ENCODE data around the gene BTG1. TPM values are rescaled to one million over a fixed set of nuclear protein-coding genes. Genes with fewer than 3 reads are reported as not detected.

BTG1 gene
- polyA plus RNA-seq, 3 donors = 189 to 242 (median 192) TPM

DNA sequence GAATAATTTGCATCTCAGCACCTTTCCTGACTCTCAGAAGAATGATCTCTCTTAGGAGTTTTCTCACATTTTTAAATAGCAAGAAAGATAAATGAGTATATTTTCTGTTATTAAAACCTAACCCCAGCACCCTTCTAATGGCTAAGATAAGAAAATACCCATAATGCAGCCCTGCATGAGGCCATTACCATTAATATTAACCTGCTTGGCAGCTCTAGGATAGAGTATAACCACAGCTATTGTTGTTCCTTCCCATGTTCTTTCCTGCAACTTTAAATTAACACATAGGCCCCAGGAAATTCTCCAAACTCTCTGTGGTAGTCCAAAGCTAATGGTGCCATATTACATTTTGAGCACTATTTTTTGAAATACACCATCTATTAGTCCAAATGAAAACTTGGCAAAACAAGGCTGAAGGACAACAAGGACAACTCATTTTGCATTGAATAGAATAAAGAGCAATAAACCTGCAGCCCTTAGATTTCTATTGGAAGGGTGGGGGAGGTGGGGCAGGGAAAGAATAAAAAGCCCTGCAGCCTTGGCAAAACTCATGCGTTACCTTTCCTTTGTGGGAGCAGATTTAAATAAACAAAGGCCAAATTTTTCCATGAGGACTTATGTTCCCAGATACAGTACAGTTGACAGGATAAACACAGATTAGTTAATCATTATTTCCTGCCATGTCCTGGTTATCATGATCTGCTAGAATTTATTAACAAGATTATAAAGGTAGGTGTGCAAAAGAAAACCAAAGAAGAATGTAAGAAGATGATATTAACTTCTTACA is 46.9 kb downstream of the BTG1 start:
- no peak overlapping the region for H2AFZ ChIP-seq (ENCODE audit: insufficient read depth, low read depth, low read length, poor library complexity, severe bottlenecking)
- no peaks in the 10 kb centered on the region for H3K9me3 ChIP-seq (replicated peaks in 1 of 2; ENCODE audit: control insufficient read depth in 1 of 2, insufficient read depth in 1 of 2, low read length in 2 of 2)
- Mint-ChIP-seq H3K27ac (no peak overlapping the region), H3K4me1 (peaks cover 13% of the 10 kb centered on the region), H3K9me3 (peaks cover 6 to 13% (median 9%) of the 10 kb centered on the region in 7 donors), H3K4me3 (no peak overlapping the region), H3K27me3 (ENCODE audit: low read depth in 3 of 3) (peaks cover 0 to 4% (median 0%) of the 10 kb centered on the region in 3 donors), H3K36me3 (peaks cover 14 to 18% of the 10 kb centered on the region in 2 donors)
- H3K27ac ChIP-seq (ENCODE audit: low read depth in 1 of 2, low read length in 2 of 2) = no peak overlapping the region
- H3K9ac ChIP-seq (ENCODE audit: insufficient read depth, low read length, poor library complexity, severe bottlenecking) = no peak overlapping the region
- no peak overlapping the region for H3K4me2 ChIP-seq (replicated peaks; ENCODE audit: extremely low read depth, low read length, poor library complexity, severe bottlenecking)
- H3K4me3 ChIP-seq (replicated peaks in 1 of 3; ENCODE audit: low read depth in 2 of 3, low read length in 3 of 3) = no peak overlapping the region
- H3K79me2 ChIP-seq (ENCODE audit: insufficient read depth, low read length) = no peaks in the 10 kb centered on the region
- no peaks in the 10 kb centered on the region for H3K27me3 ChIP-seq (ENCODE audit: control insufficient read depth in 2 of 2, insufficient read depth in 2 of 2, low read length in 2 of 2)
- H3K4me1 ChIP-seq (ENCODE audit: control insufficient read depth in 1 of 2, insufficient read depth in 2 of 2, low read length in 2 of 2) = peaks cover 8 to 9% of the 10 kb centered on the region in 2 donors
- intact Hi-C loops (cut with micrococcal nuclease) = no loop called here
- no peaks in the 10 kb centered on the region for H3K36me3 ChIP-seq (replicated peaks in 1 of 2; ENCODE audit: control insufficient read depth in 1 of 2, insufficient read depth in 2 of 2, low read length in 2 of 2)
- 86% methylated on average over 1 of the region's 1 CpG for WGBS (ENCODE audit: insufficient coverage)
- TF ChIP-seq, protein P1, sequence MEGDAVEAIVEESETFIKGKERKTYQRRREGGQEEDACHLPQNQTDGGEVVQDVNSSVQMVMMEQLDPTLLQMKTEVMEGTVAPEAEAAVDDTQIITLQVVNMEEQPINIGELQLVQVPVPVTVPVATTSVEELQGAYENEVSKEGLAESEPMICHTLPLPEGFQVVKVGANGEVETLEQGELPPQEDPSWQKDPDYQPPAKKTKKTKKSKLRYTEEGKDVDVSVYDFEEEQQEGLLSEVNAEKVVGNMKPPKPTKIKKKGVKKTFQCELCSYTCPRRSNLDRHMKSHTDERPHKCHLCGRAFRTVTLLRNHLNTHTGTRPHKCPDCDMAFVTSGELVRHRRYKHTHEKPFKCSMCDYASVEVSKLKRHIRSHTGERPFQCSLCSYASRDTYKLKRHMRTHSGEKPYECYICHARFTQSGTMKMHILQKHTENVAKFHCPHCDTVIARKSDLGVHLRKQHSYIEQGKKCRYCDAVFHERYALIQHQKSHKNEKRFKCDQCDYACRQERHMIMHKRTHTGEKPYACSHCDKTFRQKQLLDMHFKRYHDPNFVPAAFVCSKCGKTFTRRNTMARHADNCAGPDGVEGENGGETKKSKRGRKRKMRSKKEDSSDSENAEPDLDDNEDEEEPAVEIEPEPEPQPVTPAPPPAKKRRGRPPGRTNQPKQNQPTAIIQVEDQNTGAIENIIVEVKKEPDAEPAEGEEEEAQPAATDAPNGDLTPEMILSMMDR (IDR thresholded peaks at IDR 0.05) = no peak
- no peaks in the 10 kb centered on the region for H4K20me1 ChIP-seq (ENCODE audit: insufficient read depth, low read length)
- DNase-seq = no peak

DNA sequence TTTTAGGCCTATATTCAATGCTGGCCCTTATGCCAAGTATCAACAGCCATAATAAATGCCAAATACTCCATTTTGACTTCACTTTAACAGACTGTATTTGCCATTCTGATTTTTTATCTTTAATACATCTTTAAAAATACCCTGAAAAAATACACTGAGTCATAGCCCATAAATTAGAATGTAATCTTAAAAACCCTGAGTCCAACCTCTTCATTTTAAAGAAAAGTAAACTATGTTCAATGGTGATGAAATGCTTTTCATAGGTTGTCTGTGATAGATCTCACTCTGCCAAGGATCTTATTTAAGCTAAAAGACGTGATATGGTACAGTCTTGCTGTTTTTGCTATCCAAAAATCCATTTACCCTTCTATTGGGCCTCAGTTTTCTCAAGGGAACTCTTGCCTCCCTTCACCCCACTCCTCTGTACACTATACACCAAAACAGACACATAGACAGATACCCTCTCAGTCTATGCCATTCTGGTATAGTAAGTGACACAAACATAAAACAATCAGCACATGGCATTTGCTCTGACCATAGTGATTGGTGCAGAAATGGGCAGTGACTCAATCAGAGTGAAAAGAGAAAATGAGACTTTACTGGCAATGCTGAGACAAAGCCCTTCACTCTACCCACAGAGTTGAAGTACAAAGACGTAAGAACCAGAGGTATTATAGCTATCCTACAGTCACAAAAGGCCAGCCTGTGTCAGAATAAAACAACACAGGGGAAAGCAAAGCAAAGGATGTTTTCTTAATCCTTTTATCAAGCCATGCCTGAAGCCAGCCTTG is 49.1 kb downstream of the BTG1 start:
- Mint-ChIP-seq H3K27ac (no peak overlapping the region), H3K9me3 (peaks cover 6 to 13% (median 9%) of the 10 kb centered on the region in 7 donors), H3K36me3 (peaks cover 14 to 18% of the 10 kb centered on the region in 2 donors), H3K27me3 (ENCODE audit: low read depth in 3 of 3) (peaks cover 0 to 4% (median 0%) of the 10 kb centered on the region in 3 donors), H3K4me3 (no peak overlapping the region), H3K4me1 (peaks cover 13% of the 10 kb centered on the region)
- H3K9me3 ChIP-seq (replicated peaks in 1 of 2; ENCODE audit: control insufficient read depth in 1 of 2, insufficient read depth in 1 of 2, low read length in 2 of 2) = no peaks in the 10 kb centered on the region
- no peak overlapping the region for H3K9ac ChIP-seq (ENCODE audit: insufficient read depth, low read length, poor library complexity, severe bottlenecking)
- H3K27me3 ChIP-seq (ENCODE audit: control insufficient read depth in 2 of 2, insufficient read depth in 2 of 2, low read length in 2 of 2) = no peaks in the 10 kb centered on the region
- H4K20me1 ChIP-seq (ENCODE audit: insufficient read depth, low read length) = no peaks in the 10 kb centered on the region
- no CpG with 5 or more reads among the region's 2 CpGs for WGBS (ENCODE audit: insufficient coverage)
- no peak overlapping the region for H3K27ac ChIP-seq (ENCODE audit: low read depth in 1 of 2, low read length in 2 of 2)
- H3K79me2 ChIP-seq (ENCODE audit: insufficient read depth, low read length) = no peaks in the 10 kb centered on the region
- no peaks in the 10 kb centered on the region for H3K36me3 ChIP-seq (replicated peaks in 1 of 2; ENCODE audit: control insufficient read depth in 1 of 2, insufficient read depth in 2 of 2, low read length in 2 of 2)
- no peak overlapping the region for H2AFZ ChIP-seq (ENCODE audit: insufficient read depth, low read depth, low read length, poor library complexity, severe bottlenecking)
- peaks cover 8 to 9% of the 10 kb centered on the region in 2 donors for H3K4me1 ChIP-seq (ENCODE audit: control insufficient read depth in 1 of 2, insufficient read depth in 2 of 2, low read length in 2 of 2)
- intact Hi-C loops (cut with micrococcal nuclease) = no loop called here
- no peak overlapping the region for H3K4me3 ChIP-seq (replicated peaks in 1 of 3; ENCODE audit: low read depth in 2 of 3, low read length in 3 of 3)
- DNase-seq = no peak
- TF ChIP-seq, protein P1 (IDR thresholded peaks at IDR 0.05) = no peak
- H3K4me2 ChIP-seq (replicated peaks; ENCODE audit: extremely low read depth, low read length, poor library complexity, severe bottlenecking) = no peak overlapping the region

Data from CD14-positive monocyte (primary cell).